ENCODE data around the gene CYTH1. TPM values are rescaled to one million over a fixed set of nuclear protein-coding genes. Genes with fewer than 3 reads are reported as not detected.

The CYTH1 gene
- total RNA-seq, 6 donors from 2014 or later, result 113 to 295 (median 121) TPM

GRCh38 chr17:78735832-78736525 lies 46.1 kb downstream of the CYTH1 start:
- Histone ChIP-seq H3K36me3 (no peaks in the 10 kb centered on the region), H3K4me1 (peaks cover 34 to 76% (median 42%) of the 10 kb centered on the region in 4 donors), H3K27ac (peak overlapping the region; percentile 90 to 94 (median 93)), H3K27me3 (no peaks in the 10 kb centered on the region), H3K9me3 (no peaks in the 10 kb centered on the region), H3K4me3 (peak overlapping the region; percentile 20 to 64 (median 60))
- 8 to 19% methylated on average over 6 of the region's 6 CpGs for WGBS, 2 donors
- DNase-seq, result peak in 1 of 2 donors; percentile 50
- TF ChIP-seq POLR2A (IDR thresholded peaks at IDR 0.05) (peak in 2 of 4 donors; percentile 28 to 75), POLR2AphosphoS5 (IDR thresholded peaks at IDR 0.05) (peak in 1 of 2 donors; percentile 30), EP300 (IDR thresholded peaks at IDR 0.05) (no peak)
- ATAC-seq (ENCODE audit: low FRiP score in 2 of 2), result peak; percentile 62 to 69

- TF ChIP-seq CTCF (IDR thresholded peaks at IDR 0.05), result no peak
- TF ChIP-seq EP300 (IDR thresholded peaks at IDR 0.05), result no peak
- H3K27me3 ChIP-seq, result no peaks in the 10 kb centered on the region
- no peaks in the 10 kb centered on the region for H3K9me3 ChIP-seq
- peaks cover 35 to 81% (median 42%) of the 10 kb centered on the region in 4 donors for H3K4me1 ChIP-seq
- ATAC-seq (ENCODE audit: low FRiP score in 2 of 2), result no peak
- WGBS, 2 donors, result 41 to 50% methylated on average over 12 to 16 of the region's 16 CpGs
- peak overlapping the region; percentile 16 to 64 (median 60) for H3K4me3 ChIP-seq
- DNase-seq, result peak in 1 of 2 donors; percentile 32
- H3K27ac ChIP-seq, result peak overlapping the region; percentile 90 to 94 (median 93)
- H3K36me3 ChIP-seq, result no peaks in the 10 kb centered on the region
Measured at GRCh38 chr17:78734793-78735641, 47.1 kb downstream of the CYTH1 start.

GRCh38 chr17:78732354-78732753 lies 49.7 kb downstream of the CYTH1 start:
- ATAC-seq (ENCODE audit: low FRiP score in 2 of 2) (no peak), DNase-seq (no peak)
- H3K4me3 ChIP-seq, result no peak overlapping the region
- H3K27ac ChIP-seq, result no peak overlapping the region
- TF ChIP-seq CTCF (IDR thresholded peaks at IDR 0.05), result no peak
- no peak for TF ChIP-seq POLR2A (IDR thresholded peaks at IDR 0.05)
- TF ChIP-seq POLR2AphosphoS5 (IDR thresholded peaks at IDR 0.05), result no peak
- TF ChIP-seq EP300 (IDR thresholded peaks at IDR 0.05), result no peak
- H3K4me1 ChIP-seq, result peaks cover 35 to 71% (median 41%) of the 10 kb centered on the region in 4 donors
- 85 to 100% methylated on average over 1 of the region's 1 CpG for WGBS, 2 donors
- no peaks in the 10 kb centered on the region for H3K27me3 ChIP-seq
- H3K9me3 ChIP-seq, result no peaks in the 10 kb centered on the region
- peaks cover 0 to 3% (median 0%) of the 10 kb centered on the region in 4 donors for H3K36me3 ChIP-seq

GRCh38 chr17:78731904-78732303 lies 50.2 kb downstream of the CYTH1 start:
- Histone ChIP-seq H3K36me3 (peaks cover 0 to 3% (median 0%) of the 10 kb centered on the region in 4 donors), H3K27ac (no peak overlapping the region), H3K4me3 (no peak overlapping the region), H3K27me3 (no peaks in the 10 kb centered on the region), H3K9me3 (no peaks in the 10 kb centered on the region), H3K4me1 (peaks cover 30 to 71% (median 39%) of the 10 kb centered on the region in 4 donors)
- 85 to 88% methylated on average over 5 of the region's 5 CpGs for WGBS, 2 donors
- no peak for ATAC-seq (ENCODE audit: low FRiP score in 2 of 2)
- TF ChIP-seq POLR2AphosphoS5 (IDR thresholded peaks at IDR 0.05) (no peak), CTCF (IDR thresholded peaks at IDR 0.05) (no peak), EP300 (IDR thresholded peaks at IDR 0.05) (no peak), POLR2A (IDR thresholded peaks at IDR 0.05) (no peak)
- DNase-seq, result no peak

- Histone ChIP-seq H3K4me1 (peaks cover 28 to 75% (median 43%) of the 10 kb centered on the region in 4 donors), H3K27ac (no peak overlapping the region), H3K4me3 (no peak overlapping the region), H3K9me3 (no peaks in the 10 kb centered on the region), H3K36me3 (peaks cover 0 to 3% (median 0%) of the 10 kb centered on the region in 4 donors), H3K27me3 (no peaks in the 10 kb centered on the region)
- ATAC-seq (ENCODE audit: low FRiP score in 2 of 2) (no peak), DNase-seq (no peak)
- TF ChIP-seq CTCF (IDR thresholded peaks at IDR 0.05), result no peak
- no peak for TF ChIP-seq POLR2A (IDR thresholded peaks at IDR 0.05)
- TF ChIP-seq EP300 (IDR thresholded peaks at IDR 0.05), result no peak
- no peak for TF ChIP-seq POLR2AphosphoS5 (IDR thresholded peaks at IDR 0.05)
- WGBS, 2 donors, result 75 to 83% methylated on average over 1 of the region's 1 CpG
Measured at GRCh38 chr17:78729641-78730040, 52.4 kb downstream of the CYTH1 start.

Data from upper lobe of left lung (tissue), 6 donors.